Measurements from ENCODE around the gene RASGRF2.
A peak's percentile ranks its signal among the peaks of the same experiment; 100 is the strongest.

Gene RASGRF2

DNA sequence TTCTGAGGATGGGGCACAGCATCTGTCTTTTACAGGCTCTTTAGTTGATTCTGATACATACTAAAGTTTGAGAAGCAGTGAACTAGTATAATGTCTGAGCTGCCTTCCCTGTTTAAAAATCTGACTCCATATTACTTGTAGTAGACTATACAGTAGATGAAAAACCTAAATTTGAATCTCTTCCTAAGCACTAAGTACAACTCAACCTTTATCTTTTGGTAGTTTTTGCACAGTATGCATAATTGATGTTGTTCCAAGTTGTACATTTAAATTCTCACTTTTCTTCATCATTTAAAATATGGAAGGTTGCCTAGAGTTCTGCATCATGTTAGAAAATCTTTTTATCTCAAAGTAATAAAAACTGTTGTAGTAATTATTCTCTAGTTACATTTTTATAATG is 174.4 kb downstream of the RASGRF2 start:
- no peak for DNase-seq (ENCODE audit: low read depth in 2 of 2)

DNA sequence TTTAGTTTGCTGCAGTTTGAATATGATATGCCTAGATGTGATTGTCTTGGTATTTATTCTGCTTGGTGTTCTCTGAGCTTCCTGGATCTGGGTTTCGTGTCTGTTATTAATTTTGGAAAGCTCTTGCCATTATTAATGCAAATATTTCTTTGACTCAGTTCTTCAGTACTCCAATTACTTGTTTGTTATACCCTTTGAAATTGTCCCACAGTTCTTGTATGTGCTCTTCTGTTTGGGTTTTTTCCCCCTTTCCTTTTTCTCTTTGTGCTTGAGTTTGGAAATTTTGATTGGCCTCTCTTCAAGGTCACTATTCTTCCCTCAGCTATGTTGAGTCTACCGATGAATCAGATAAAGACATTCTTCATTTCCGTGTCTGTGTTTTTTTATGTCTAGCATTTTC is 176.4 kb downstream of the RASGRF2 start:
- no peak for DNase-seq (ENCODE audit: low read depth in 2 of 2)

DNA sequence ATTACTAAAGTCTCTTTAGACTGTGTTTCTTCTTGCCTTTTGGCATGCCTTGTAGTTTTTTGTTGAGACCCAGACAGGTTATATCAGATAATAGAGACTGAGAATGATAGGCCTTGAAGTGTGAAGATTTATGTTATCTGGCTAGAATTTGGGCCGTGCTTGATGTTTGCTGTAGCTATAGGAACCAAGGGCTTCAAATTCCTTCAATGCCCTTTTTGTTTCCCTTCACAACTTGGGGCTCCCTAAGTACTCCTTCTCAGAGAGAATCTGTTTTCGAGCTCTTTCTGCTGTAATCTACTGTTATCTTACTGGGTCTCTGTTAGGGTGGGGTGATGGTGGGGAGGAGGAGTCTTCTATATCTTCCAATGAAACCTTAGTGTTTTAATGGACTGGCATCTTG is 177.7 kb downstream of the RASGRF2 start:
- DNase-seq (ENCODE audit: low read depth in 2 of 2) = no peak

DNA sequence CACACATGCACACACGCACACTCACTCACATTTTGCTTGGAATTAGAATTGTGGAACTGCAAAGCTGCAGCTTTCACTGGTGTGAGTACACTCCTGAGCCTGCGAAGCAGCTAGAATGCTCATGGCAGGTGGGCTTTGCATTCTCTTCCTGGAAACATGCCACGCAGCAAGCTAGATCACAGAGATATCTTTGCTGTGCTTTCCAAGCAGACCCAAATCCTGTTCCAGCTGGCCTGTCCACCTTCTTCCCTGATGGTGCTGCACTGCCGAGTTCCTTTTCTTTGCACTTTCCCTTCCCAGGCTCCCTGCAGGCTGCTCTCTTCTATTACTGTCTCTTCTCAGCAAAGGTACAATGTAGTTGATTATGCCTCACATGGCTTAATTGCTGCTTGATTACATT is 180.3 kb downstream of the RASGRF2 start:
- DNase-seq (ENCODE audit: low read depth in 2 of 2) = no peak

DNA sequence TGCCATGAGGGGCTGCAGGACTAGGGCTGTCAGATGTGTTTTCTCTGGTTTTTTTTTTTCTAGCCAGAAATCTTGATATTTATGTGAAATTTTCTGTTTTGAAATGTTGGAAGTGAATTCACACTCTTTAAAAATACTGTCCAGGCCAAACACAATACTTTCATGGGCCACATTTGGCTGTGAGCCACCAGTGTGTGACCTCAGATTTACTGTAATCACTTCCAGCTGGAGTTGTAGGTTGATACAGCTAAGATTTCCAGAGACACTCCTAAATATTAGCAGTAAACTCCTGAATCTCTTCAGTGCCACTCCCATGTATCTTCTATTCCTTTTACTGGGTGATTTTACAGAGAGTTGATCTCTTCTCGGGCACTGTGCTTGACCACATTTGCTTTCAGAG is 180.8 kb downstream of the RASGRF2 start:
- no peak for DNase-seq (ENCODE audit: low read depth in 2 of 2)

DNA sequence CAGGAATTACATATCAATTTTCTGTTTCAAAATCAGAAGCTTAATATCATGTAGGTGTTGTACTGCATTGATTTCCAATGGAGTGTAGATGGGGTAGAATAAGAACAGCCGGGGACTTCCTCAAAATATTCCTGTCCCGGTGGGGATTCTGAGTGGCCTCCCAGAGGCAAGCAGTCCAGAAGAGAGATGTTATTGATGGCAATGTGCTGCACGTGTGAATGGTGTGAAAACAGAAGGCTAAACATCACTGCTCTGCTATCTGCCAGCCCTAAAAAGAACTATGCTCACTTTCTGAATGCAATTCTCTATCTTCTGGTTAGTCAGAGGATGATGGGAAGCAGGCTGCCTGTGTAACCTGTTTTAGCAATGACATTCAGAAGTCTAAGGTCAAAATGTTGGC is 181.9 kb downstream of the RASGRF2 start:
- no peak for DNase-seq (ENCODE audit: low read depth in 2 of 2)

DNA sequence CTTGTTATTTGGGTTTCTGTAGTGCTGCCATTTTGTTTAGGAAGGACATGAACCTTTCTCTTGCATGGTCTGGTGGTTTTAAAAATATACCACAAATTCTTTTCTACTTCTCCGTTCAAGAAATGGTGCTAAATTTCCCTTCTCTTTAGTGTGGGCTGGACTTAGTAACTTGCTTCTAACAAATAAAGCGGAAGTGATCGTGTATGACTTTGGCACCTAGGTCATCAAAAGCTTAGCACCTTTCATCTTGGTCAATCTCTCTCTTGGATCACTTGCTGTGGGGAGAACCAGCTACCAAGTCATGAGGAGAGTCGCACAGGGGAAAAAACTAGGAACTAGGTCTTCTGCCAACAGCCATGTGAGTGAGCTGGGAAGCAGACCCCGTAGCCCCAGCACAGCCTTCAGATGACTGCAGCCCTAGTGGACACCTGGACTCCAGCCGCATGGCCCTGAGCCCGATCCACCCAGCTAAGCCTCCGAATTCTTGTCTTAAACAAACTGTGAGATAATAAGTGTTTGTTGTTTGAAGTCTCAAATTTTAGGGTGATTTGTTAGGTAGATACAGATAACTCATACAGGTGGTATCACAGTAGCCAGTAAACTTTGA is 185.3 kb downstream of the RASGRF2 start:
- no peak for DNase-seq (ENCODE audit: low read depth in 2 of 2)

DNA sequence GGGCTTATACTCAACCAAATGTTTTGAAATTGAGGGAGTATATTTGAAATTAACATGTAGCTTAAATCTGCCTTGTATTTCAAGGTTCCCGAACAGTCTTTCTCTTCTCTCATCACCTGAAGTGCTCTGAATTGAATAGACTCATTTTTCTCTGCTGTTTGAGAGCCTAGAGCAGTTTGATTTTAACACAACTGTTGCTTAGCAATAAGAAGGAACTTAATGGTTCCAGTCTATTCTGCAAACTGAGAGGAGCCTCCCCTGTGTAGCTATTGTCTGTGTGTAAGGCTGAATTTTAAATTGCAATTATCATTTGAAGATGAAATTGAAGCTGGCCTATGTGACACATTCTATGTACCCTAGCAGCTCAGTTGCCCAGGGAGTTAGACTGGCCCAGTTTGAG is 185.9 kb downstream of the RASGRF2 start:
- no peak for DNase-seq (ENCODE audit: low read depth in 2 of 2)

DNA sequence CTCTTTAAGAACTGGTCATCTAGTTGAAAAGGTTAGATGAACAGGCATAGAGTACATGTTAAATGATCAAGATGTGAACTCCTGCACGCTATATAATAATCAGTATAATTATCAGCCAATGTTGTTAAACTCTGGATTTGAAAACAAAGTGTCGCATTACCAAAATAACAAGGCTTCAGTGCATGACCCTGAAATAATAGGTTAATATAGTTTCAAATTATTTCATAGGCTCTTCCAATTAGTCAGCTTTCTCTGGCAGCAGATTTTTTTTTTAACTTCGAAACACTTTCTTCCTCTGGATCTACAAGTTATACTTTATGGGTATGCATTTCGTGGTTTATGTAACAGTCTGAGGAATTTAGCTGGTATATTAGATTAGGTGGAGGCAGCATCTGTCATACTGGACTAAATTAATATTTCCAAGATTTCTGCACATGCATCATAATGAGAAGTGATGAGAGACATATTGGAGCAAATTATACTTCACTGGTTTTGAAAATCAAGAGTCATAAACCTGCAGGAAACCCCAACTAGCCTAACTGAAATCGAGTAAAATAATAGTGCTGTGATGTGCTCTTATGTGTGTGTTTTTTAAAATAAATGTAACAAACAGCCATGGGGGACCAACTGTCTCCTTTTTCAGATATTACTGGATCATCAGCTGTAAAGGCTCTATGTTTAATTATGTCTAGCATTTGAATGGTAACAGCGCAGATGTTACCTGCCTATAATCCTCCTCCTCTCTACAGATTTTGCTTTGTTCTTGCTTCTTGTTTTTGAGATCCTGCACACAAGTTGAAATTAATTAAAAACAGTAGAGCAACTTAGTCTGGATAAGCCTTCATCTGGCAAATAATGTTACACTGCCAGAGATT is 187.1 kb downstream of the RASGRF2 start:
- DNase-seq (ENCODE audit: low read depth in 2 of 2) = no peak

DNA sequence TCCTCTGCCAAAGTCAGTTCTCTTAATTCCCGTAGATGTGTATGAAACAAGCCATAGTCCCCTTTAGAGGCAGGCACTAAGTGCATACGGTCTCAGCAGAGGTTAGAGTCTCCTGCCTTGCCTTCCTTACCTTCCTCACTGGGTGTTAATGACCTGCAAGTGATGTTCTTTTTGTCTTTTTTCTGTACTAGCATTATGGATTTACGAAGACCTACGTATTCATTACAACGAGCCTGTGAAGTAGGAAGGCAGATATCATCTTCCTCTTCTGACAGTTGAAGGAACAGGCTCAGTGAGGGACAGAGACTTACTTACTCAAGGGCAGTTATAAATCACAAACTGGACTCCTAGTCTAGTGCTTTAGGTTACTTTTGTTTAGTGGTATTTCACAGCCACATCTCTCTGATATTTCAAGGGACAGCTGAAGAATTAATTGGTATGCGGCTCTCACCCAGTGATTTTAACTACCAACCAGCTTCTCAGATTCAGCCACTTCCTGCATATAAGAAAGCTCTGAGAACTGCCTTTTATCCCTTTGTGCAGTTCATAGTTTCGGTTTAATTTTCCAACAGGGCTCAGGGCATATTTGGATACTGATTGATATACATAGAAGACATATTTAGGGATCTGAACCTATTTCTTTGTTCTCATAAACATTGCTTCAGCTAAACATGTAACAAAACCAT is 187.9 kb downstream of the RASGRF2 start:
- no peak for DNase-seq (ENCODE audit: low read depth in 2 of 2)

DNA sequence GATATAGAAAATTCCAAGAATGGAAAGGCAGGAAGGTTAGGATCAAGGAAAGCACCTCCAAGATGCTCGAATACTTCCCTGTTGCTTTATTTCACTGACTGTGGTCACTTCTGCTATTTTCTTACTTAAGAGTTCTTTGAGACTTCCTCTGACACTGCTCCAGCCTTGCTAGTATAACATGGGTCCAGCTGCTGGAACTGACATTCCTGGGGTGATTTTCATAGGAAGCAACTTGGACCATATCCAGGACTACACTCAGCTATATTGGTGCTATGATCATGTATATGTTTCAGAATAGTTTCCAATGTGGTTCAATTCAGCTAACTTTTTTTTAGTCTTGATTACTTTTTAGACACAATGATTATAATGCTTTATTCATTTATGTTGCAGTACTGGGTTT is 191.4 kb downstream of the RASGRF2 start:
- no peak for DNase-seq (ENCODE audit: low read depth in 2 of 2)

DNA sequence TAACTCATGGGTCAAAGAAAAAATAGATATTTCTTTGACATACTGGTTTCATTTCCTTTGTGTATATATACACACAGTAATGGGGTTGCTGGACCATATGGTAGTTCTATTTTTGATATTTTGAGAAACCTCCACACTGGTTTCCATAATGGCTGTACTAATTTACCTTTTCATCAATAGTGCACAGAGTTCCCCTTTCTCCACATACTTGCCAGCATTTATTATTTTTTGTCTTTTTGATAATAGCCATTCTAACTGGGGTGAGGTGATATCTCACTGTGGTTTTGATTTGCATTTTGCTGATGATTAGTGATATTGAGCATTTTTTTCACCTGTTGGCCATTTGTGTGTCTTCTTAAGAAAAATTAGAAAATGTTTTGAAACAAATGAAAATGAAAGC is 194.6 kb downstream of the RASGRF2 start:
- no peak for DNase-seq (ENCODE audit: low read depth in 2 of 2)

DNA sequence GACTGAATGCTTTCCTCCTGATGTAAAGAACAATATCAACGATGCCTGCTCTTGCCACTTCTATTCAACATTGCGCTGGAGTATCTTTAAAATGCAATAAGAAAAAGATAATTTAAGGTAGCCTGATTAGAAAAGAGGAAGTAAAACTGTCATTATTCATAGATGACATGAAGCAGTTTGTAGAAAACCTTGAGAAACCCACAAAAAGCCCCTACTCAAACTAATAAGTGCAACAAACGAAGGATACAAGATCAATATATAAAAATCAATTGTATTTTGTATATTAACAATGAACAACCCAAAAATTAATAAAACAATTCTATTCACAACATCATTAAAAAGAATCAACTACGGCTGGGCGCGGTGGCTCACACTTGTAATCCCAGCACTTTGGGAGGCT is 196.6 kb downstream of the RASGRF2 start:
- no peak for DNase-seq (ENCODE audit: low read depth in 2 of 2)

DNA sequence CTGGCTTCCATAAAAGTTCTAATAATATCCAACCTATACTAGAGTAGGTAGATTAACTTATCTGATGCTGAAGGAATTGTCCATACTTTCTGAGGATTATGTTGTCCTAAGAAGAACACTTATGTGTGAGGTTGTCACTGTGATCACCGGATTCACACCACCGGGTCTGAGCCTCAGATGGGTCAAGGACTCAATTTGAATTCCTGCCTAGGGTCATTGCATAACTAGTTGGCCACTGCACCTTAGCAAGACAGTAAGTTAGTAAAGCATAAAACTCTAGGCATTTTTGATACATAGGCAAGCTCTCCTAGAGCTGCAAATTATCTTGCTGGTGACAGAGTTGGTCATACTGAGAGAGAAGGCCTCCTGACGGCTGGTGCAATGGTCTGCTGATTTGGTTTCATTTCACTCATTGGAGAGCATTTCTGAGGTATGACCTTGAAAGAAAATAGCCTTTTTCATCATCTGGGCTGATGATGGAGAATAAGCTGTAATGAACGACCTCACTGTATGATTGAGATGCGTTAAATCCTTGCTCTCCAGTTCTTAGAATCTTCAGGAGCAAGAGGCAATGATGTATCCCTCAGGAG is 200.9 kb downstream of the RASGRF2 start:
- DNase-seq (ENCODE audit: low read depth in 2 of 2) = no peak

DNA sequence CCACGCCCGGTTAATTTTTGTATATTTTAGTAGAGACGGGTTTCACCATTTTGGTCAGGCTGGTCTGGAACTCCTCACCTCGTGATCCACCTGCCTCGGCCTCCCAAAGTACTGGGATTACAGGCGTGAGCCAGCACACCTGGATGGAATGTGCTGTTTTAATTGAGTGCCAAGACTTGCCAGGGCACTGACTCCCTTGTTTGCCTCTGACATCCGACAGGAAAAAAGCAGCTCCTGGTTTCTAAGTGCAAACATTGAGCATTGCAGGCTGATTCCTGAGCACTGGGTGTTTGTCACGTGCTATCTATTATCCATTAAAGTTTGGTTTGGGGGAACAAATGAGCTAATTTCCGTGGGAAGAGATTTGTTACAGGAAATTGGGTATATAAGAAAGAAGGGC is 202.3 kb downstream of the RASGRF2 start:
- DNase-seq (ENCODE audit: low read depth in 2 of 2) = no peak

DNA sequence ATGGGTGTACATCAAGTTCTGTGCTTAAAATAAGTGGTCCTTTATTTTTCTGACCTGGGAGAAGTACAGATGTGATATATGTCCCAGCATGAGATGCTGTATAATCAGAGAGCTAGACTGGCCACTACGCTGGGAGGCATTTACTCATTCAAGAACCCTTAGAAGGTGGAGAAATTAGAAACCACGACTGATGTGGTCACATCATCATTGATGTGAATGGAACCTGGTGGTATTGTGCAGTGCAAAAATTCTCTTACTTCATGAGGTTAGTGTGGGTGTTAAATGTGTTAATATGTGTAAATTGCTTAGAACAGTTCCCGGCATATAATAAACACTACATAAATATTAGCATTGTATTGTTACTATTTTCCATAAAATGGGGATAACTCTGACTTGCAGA is 203.5 kb downstream of the RASGRF2 start:
- DNase-seq (ENCODE audit: low read depth in 2 of 2) = no peak

DNA sequence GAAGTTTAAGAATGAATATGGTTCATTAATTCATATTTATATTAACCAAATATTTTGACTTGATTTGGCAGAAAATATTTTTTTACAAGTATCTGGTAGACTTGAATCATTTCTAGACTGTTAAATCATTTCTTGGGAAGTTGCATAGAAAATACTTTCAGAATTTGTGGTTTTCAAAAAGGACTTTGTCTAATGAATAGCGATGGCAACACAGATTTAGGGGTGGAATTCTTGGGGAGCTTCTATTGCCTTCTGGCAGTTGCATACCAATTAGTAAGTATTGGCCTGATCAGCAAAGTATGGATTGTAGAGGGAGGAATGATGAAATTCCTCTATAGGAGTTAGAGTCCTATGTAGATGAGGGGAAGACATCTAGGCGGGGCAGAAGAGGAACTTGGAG is 204.3 kb downstream of the RASGRF2 start:
- no peak for DNase-seq (ENCODE audit: low read depth in 2 of 2)

DNA sequence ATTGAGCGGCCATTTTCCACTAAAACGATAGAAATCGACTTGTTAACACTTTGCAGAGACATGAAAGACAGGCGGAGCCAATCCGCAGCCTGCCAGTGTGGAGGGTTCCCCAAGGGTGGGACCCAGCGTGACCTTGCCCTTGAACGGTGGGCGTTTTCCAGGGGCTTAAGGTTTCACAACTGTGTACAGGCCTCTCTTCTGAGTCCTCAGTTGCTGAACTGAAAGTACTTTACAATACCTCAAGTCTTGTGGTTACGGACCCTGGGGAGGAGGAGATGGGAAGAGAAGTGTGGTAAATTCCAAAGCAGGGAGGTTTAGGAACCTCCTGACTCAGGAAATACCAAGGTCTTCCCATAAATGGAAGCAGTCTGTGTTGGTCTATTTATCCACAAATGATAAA is 204.8 kb downstream of the RASGRF2 start:
- DNase-seq (ENCODE audit: low read depth in 2 of 2) = no peak

DNA sequence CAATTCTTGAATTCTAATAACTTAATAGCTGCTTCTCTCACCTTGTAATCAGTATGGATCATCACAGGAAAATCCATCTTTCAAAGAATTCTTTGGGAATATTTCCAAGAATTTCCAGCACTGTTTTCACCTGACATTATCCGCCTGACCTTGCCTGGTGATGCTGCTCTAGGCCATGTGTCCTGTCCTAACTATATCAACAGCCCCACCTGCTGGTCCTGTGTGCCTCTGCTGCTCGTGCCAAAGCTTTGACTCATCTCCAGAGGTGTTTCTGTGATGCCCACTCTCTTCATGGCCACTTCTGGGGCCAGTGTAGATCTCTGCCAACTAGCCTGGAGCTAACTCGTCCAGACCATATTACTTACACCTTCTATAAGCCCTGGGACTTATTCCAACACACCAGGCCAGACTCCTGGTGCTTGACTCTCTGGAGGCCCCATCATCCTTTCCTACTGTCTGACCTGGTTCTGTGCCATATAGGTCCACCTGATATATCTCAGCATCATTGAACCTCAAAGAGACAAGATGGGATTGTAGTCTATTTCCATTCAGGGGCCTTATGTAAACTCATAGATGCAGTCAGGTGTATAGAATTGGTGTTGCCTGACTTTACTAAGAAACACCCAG is 205.4 kb downstream of the RASGRF2 start:
- peak; percentile 48 to 62 for DNase-seq (ENCODE audit: low read depth in 2 of 2)

DNA sequence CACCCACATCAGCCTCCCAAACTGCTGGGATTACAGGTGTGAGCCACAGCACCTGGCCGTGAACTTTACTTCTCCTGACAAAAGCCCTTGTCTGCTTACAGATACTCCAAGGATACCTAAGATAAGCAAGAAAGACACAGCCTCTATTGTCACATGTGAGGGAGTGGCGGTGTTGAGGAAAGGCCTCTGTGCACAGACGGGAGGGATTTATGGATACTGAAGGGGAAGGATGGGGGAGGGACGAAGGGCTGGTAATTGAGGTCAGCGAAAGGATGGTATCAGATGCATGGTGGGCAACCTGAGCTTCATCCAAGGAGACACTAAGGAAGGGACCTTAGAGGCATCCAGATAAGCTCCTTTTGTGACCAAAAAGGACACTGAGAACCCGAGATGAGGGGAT is 206.3 kb downstream of the RASGRF2 start:
- DNase-seq (ENCODE audit: low read depth in 2 of 2) = no peak

DNA sequence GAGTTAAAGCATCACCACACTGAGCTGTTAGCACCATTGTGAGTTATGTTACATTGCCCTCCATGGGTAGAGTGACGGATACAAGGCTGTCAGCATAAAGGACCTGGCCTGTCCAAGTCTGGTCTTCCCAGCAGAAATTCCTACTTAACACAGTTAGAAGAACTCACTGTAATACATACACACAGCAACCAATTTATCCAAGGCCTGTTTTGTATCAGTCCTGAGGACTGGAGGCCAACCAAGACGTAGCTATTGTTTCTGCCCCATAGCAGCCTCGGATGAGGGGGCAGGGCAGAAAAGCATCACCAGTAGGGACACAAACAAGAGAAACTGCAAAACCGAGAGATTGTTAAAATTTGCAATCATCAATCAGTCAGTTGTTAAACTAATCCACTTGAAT is 206.9 kb downstream of the RASGRF2 start:
- DNase-seq (ENCODE audit: low read depth in 2 of 2) = no peak

DNA sequence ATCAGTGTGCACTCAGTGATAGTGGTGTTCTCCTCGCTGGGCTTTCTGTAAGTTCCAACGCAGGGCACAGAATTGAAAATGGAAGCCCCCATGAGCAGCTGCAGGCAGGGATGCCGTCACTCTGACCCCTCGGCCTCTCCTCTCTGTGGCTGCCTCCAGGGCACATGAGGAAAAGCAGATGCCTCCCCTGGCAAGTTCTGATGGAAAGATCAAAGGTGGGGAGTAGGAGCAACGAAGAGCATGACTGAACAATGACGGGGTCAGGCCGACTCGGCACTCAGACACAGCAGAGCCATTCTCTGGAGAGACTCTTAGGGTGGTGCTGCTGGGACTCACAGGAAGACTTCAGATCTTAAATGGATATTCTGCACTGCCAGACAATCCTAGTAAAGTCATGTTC is 207.4 kb downstream of the RASGRF2 start:
- no peak for DNase-seq (ENCODE audit: low read depth in 2 of 2)

Measured in stimulated activated CD4-positive, alpha-beta T cell treated with anti-CD3 and anti-CD28 coated beads, Interleukin-4, amount 100 ng/mL, for 48 hours (primary cell).